ENCODE measurements around the gene MAN1C1.

MAN1C1 gene

GRCh38 chr1:25737130-25737529 is 120.5 kb downstream of the MAN1C1 start:
- no peak overlapping the region for H3K4me3 Mint-ChIP-seq
- no peak overlapping the region for H3K27ac Mint-ChIP-seq
- no peak for DNase-seq
- peaks cover 24% of the 10 kb centered on the region for H3K36me3 Mint-ChIP-seq
- peaks cover 10% of the 10 kb centered on the region for H3K4me1 Mint-ChIP-seq
- H3K9me3 Mint-ChIP-seq, result no peaks in the 10 kb centered on the region
- H3K27me3 Mint-ChIP-seq, result peaks cover 52% of the 10 kb centered on the region
- CTCF ChIA-PET, result no interaction called here

GRCh38 chr1:25738499-25738898 is 121.9 kb downstream of the MAN1C1 start:
- CTCF ChIA-PET, result no interaction called here
- H3K27me3 Mint-ChIP-seq, result peaks cover 46% of the 10 kb centered on the region
- DNase-seq, result no peak
- H3K36me3 Mint-ChIP-seq, result peaks cover 18% of the 10 kb centered on the region
- no peak overlapping the region for H3K27ac Mint-ChIP-seq
- H3K9me3 Mint-ChIP-seq, result no peaks in the 10 kb centered on the region
- peaks cover 8% of the 10 kb centered on the region for H3K4me1 Mint-ChIP-seq
- H3K4me3 Mint-ChIP-seq, result no peak overlapping the region

GRCh38 chr1:25739341-25739740 is 122.8 kb downstream of the MAN1C1 start:
- CTCF ChIA-PET, result no interaction called here
- H3K4me3 Mint-ChIP-seq, result no peak overlapping the region
- H3K9me3 Mint-ChIP-seq, result no peaks in the 10 kb centered on the region
- no peak overlapping the region for H3K27ac Mint-ChIP-seq
- peaks cover 46% of the 10 kb centered on the region for H3K27me3 Mint-ChIP-seq
- H3K4me1 Mint-ChIP-seq, result peaks cover 8% of the 10 kb centered on the region
- no peak for DNase-seq
- peaks cover 18% of the 10 kb centered on the region for H3K36me3 Mint-ChIP-seq

GRCh38 chr1:25740071-25740470 is 123.5 kb downstream of the MAN1C1 start:
- H3K4me1 Mint-ChIP-seq, result peaks cover 8% of the 10 kb centered on the region
- peaks cover 19% of the 10 kb centered on the region for H3K36me3 Mint-ChIP-seq
- H3K27ac Mint-ChIP-seq, result no peak overlapping the region
- no peak for DNase-seq
- no peak overlapping the region for H3K4me3 Mint-ChIP-seq
- H3K27me3 Mint-ChIP-seq, result peaks cover 46% of the 10 kb centered on the region
- H3K9me3 Mint-ChIP-seq, result no peaks in the 10 kb centered on the region
- CTCF ChIA-PET, result no interaction called here

- Mint-ChIP-seq H3K4me1 (peaks cover 8% of the 10 kb centered on the region), H3K9me3 (no peaks in the 10 kb centered on the region), H3K27ac (no peak overlapping the region), H3K27me3 (peaks cover 28% of the 10 kb centered on the region), H3K36me3 (peaks cover 17% of the 10 kb centered on the region), H3K4me3 (no peak overlapping the region)
- no peak for DNase-seq
- CTCF ChIA-PET, result no interaction called here
Observed at GRCh38 chr1:25742316-25742715, 125.7 kb downstream of the MAN1C1 start.

GRCh38 chr1:25743164-25744139 is 126.9 kb downstream of the MAN1C1 start:
- no peak overlapping the region for H3K4me3 Mint-ChIP-seq
- no peak for DNase-seq
- H3K36me3 Mint-ChIP-seq, result peaks cover 9% of the 10 kb centered on the region
- peaks cover 23% of the 10 kb centered on the region for H3K27me3 Mint-ChIP-seq
- CTCF ChIA-PET, result no interaction called here
- peaks cover 8% of the 10 kb centered on the region for H3K4me1 Mint-ChIP-seq
- no peaks in the 10 kb centered on the region for H3K9me3 Mint-ChIP-seq
- no peak overlapping the region for H3K27ac Mint-ChIP-seq

GRCh38 chr1:25744140-25744581 is 127.6 kb downstream of the MAN1C1 start:
- CTCF ChIA-PET, result no interaction called here
- DNase-seq, result no peak
- Mint-ChIP-seq H3K36me3 (peaks cover 9% of the 10 kb centered on the region), H3K27ac (no peak overlapping the region), H3K4me1 (peaks cover 5% of the 10 kb centered on the region), H3K9me3 (no peaks in the 10 kb centered on the region), H3K4me3 (no peak overlapping the region), H3K27me3 (peaks cover 23% of the 10 kb centered on the region)

GRCh38 chr1:25744636-25745425 is 128.2 kb downstream of the MAN1C1 start:
- Mint-ChIP-seq H3K4me1 (peaks cover 2% of the 10 kb centered on the region), H3K4me3 (no peak overlapping the region), H3K27ac (no peak overlapping the region), H3K27me3 (peaks cover 21% of the 10 kb centered on the region), H3K36me3 (peaks cover 9% of the 10 kb centered on the region), H3K9me3 (no peaks in the 10 kb centered on the region)
- CTCF ChIA-PET, result no interaction called here
- DNase-seq, result no peak

GRCh38 chr1:25746299-25747045 is 129.9 kb downstream of the MAN1C1 start:
- Mint-ChIP-seq H3K27me3 (peaks cover 14% of the 10 kb centered on the region), H3K4me3 (no peak overlapping the region), H3K27ac (no peak overlapping the region), H3K36me3 (peaks cover 7% of the 10 kb centered on the region), H3K9me3 (no peaks in the 10 kb centered on the region), H3K4me1 (peaks cover 14% of the 10 kb centered on the region)
- no peak for DNase-seq
- CTCF ChIA-PET, result interaction anchor here (0.7 kb wide), 1 partner anchor 136 kb away, joined by 3 read pairs; no protein-coding TSS in a partner anchor

- no peak overlapping the region for H3K27ac Mint-ChIP-seq
- no peak for DNase-seq
- H3K9me3 Mint-ChIP-seq, result no peaks in the 10 kb centered on the region
- peaks cover 14% of the 10 kb centered on the region for H3K36me3 Mint-ChIP-seq
- CTCF ChIA-PET, result no interaction called here
- peaks cover 21% of the 10 kb centered on the region for H3K4me1 Mint-ChIP-seq
- H3K4me3 Mint-ChIP-seq, result no peak overlapping the region
- H3K27me3 Mint-ChIP-seq, result peaks cover 12% of the 10 kb centered on the region
Observed at GRCh38 chr1:25747046-25747719, 130.6 kb downstream of the MAN1C1 start.

GRCh38 chr1:25748531-25749205 is 132.1 kb downstream of the MAN1C1 start:
- Mint-ChIP-seq H3K4me3 (no peak overlapping the region), H3K36me3 (peaks cover 18% of the 10 kb centered on the region), H3K4me1 (peaks cover 24% of the 10 kb centered on the region), H3K9me3 (no peaks in the 10 kb centered on the region), H3K27ac (no peak overlapping the region), H3K27me3 (peaks cover 8% of the 10 kb centered on the region)
- CTCF ChIA-PET, result no interaction called here
- DNase-seq, result no peak

GRCh38 chr1:25750923-25751605 is 134.5 kb downstream of the MAN1C1 start:
- CTCF ChIA-PET, result no interaction called here

More at GRCh38 chr1:25750923-25751605, 134.5 kb downstream of the MAN1C1 start:
- Mint-ChIP-seq H3K4me3 (no peak overlapping the region), H3K4me1 (peaks cover 47% of the 10 kb centered on the region), H3K9me3 (no peaks in the 10 kb centered on the region), H3K27me3 (peaks cover 4% of the 10 kb centered on the region), H3K27ac (no peak overlapping the region), H3K36me3 (peaks cover 30% of the 10 kb centered on the region)
- no peak for DNase-seq

Measured in activated naive CD4-positive, alpha-beta T cell treated with anti-CD3 and anti-CD28 coated beads, Interleukin-2, amount 10 ng/mL, durations not matched to agents 7 days and 5 days (primary cell).